DMS53 (cell line): ENCODE measurements around the gene DNAH17.
A peak's percentile ranks its signal among the peaks of the same experiment; 100 is the strongest.

ENCODE experiments used
- DNase-seq: peaks from one replicate; lab custom pipeline; 2025; lab: John Stamatoyannopoulos, UW

The DNAH17 gene

DNA sequence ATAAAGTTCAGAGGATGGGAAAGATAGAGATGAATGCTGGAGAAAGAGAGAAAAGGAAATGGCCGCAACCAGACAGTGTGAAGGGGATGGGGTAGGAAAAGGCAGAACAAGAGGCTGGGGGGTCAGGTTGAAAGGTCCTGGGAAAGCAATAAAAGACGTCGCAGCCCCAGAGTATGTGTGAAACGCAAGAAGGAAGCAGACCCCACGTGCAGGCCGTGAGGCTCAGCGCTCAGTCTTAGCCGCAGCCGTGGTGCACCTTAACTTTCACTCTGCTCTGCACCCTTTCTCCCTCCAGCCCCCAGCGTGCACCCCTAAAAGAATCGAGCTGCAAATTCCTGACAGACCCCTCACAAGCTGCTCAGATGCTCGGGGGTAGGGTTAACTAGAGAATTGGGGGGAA, 1.9 kb downstream of the DNAH17 start:
- no peak for DNase-seq

DNA sequence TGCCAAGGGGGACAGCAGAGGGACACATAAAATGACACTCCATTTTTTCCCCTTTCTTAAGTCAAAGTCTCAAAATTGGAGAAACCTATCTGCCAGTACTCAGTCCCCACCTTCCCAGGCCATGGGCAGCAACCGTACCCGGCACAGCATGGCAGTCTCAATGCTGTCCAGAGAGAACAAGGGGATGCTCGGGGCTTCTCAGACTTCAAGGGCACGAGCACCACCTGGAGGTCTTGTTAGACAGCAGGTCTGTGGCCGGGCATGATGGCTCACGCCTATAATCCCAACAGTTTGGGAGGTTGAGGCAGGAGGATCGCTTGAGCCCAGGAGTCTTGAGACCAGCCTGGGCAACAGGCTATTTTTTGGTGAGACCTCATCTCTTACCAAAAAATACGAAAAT, 3.2 kb downstream of the DNAH17 start:
- DNase-seq: peak; percentile 79

DNA sequence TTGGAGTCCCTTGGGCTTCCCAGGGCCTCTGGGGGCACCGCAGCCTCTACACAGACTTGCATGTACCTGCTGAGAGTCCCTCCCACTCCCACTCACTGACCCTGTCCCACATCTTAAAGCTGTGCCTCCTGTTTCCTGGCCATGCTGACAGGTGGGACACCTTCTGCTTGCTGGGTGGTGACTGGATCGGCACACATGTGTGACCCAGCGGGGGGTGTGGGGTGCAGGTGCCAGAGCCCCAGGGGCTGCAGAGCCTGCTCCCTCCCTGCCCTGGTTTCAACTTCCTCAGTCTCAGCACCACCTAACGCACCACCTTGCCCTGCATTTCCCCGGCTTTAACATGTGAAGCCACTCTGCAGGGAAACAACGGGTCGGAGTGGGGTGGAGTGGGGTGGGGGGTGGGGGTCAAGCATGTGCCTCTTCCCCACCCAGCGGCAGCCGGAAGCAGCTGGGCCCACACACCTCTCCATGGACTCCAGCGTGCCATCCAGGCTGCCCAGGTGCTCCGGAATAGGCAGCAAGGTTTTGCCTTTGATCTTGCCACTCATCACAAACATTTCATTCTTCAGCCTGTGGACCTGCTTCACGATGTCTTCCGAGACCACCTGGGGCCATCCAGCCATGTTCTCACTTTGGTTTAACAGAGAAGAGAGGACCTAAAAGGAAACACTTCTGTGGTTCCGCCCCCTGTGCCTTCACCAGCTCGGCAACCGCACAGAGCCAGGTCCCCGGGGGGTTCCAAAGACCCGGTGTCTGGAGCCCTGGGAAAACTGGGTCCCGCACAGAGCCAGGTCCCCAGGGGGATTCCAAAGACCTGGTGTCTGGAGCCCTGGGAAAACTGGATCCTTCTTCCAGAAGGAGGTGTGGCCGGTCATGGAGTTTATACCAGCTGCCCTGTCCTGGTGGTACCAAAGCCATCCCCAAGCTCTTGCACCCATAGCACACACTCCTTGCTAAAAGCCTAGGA, 4.7 kb downstream of the DNAH17 start:
- no peak for DNase-seq

DNA sequence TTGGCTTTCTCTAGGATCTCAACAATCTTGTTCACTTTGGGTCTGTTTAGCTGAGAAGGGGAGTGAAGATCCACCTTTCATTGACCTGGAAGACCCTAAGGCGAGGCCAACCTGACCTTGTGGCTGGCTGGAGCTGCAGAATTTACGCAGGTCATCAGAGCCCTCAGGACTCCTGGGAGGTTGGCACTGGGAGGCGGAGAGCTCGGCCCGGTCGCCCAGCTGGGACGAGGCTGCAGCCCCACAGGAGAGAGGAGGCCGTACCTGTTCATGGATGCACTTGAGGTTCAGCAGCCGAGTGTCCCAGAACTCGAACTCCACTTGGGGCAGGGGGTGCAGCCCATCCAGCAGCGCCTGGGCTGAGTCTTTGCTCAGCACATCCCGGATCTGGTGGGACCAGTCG, 5.9 kb downstream of the DNAH17 start:
- DNase-seq: no peak

DNA sequence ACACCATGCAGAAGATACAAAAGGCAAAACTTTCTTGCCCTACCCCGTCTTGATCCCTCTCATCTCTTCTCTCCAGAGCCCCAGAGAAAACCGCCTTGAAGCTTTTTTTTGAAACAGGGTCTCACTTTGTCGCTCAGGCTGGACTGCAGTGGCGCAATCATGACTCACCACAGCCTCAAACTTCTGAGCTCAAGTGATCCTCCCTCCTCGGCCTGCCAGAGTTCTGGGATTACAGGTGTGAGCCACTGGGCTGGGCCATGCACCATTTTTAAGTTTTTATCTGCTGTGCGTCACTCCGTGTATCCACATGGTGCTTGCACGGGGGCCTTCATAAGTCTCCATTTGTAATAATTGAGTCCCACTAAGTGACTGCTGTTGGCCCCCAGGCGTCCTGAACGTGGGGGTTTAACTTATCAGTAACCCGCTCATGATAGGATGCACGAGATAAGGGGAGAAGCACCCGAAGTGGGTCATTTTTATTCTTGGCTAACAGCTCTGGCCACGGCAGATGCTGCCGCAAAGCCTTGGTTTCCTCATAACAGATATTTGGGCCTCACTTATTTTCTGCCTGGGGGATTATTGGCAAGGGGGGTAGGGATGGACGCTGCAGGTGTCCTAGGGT, 8.6 kb downstream of the DNAH17 start:
- DNase-seq: no peak

DNA sequence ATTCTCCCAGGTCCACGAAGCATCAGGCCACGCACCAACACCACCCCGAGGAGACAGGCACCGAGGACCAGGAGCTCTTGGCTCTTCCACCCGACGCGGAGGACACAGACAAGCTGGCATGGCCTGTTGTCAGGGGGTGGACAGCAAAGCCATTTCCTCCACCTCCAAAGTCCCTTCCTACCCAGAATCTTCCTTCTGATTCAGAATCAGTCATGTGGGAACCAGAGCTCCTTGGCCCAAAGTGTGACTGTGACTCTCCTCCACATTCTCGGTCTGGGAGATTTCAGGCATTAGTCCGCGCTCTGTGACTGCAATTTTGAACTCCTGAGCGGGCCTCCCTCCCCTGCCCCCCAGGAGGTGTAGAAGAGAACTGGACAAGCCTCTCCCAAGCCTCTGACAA, 9.2 kb downstream of the DNAH17 start:
- no peak for DNase-seq

DNA sequence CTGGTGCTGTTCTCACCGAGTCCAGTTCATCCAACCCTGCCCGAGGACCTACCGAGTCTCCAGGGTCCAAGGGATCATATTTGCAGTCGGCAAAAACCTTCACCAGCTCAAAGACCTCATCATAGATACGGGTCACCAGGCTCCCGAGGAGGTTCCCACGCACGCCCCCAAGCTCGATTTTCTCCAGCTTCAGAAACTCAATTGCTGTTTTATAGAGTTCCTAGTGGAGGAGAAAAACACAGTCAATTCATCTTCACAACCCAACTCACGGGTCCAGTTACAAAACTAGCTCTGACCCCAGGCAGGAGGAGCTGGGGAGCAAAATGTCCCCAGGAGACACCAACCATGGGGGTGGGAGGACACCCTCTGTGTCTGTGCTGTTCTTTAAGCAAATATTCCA, 10.2 kb downstream of the DNAH17 start:
- no peak for DNase-seq

DNA sequence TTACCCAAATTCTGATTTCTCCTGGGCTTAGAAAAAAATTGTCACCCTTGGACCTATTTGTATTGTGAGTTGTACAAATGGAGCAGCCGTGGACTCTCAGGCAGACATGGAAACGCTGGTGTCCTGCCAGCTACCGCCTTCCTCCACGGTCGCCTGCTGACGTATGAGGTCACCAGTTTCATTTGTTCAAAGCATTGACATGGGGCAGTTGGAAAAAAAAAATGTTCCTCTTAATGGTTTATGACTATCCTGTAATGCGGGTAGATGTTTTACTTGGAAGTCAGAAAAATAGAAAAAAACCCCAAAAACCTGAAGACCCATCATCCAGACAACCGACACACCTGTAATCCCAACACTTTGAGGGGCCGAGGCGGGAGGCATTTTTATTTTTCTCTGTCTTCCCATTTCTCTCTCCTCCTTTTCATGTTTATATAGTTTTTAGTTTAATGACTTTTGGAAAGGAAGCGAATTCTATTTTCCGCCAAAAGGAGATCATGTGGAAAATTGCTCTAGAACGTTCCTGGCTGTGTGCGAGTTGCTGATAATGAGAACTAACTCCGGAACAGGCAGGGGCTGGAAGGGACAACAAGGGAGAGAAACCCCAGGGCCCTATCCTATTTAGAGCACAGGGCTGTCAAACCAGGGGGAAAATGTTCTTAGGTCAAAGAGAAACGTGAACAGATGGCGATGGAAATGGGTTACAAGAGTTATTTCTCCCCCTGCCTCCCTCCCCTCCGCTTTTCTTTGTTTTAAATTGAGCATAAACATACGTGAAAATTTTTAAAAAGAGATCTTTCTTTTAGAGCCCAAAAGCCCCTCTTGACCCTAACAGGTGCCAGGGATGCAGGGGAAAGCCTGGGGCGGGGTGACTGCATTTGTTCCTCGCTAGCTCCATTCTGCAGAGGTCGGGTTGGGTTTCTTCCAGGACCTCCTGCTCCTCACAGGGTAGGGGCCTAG, 13.7 kb downstream of the DNAH17 start:
- peak; percentile 55 for DNase-seq

DNA sequence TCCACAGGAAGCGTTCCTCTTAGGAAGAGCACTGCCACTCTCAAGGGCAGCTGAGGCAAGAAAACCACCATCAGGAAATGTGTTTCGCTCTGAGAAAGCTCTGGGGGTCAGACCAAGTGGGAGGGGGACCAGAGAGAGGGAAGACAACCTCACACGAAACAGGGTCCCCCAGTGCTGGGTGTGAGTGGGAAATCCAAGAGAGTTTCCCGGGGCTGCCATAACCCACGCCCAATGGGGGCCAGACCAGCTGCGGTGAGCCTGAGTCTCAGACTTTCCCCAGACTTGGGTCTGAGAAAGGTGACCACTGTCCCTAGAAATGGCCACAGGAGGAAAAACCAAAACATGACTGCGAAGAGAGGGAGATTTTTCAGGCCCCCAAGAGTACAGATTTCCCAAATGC, 14.5 kb downstream of the DNAH17 start:
- DNase-seq: no peak

DNA sequence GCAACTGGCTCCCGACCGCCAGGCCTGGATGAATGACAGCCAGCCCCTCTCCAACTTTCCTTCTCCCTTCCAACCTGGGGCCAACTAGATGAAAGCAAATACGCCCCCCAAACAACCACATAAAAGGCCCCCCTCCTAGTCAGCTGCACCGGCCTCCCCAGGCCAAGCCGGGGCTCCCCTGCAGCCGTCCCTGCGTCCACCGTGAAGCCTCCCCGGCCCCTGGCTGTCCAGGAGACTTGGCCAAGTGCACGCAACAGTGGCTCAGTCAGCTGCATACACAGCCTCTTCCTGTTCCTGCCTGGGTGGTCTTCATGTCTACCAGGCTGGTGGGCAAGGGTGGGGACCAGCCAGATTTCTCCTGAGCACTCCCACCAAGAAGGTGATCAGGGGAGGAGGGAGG, 16.0 kb downstream of the DNAH17 start:
- DNase-seq: no peak

DNA sequence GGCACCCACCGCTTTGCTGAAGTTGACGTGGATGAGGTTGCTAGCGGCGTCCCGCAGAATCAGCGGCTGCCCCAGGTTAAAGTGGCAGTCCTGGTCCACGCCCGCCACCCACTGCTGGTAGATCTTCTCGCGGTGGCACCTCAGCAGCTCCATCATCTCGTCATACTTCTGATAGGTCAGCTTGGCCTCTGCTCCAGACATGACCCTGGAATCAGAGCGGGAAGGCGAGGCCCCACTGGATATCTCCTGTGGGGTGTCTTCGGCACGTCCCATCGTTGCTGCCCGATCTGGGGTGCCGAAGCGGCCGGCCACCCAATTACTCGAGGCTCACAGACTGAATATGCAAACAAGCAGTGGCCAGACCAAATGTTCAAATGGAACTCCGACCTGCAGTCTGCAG, 16.5 kb downstream of the DNAH17 start:
- DNase-seq: no peak

DNA sequence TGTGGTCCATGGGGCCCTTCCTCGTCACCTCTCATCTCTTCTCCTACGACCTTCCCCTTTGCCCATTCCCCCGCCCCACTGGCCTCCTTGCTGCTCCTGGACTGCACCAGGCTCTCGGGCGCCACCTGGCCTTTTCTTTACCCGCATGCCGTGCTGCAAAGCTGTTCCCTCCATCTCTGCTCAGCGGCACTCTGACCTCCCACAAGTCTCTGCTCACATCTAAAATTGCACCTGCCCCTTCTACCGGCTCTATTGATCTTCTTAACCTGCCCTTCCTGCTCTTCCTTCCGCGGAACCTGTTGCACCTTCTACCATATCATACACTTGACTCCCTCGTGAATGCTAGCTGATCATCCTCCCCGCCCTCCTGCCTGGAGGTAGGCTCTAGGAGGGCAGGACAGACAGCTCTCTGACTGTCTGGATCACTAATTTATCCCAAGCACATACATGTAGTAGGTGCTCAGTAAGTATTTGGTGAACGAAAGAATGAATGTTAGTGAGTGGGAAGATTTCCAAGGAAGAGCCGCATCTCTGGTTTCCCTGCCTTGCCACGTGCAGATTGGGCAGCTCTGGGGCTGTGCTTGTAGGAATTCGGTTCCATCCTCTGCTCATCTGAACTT, 17.3 kb downstream of the DNAH17 start:
- DNase-seq: peak; percentile 91

DNA sequence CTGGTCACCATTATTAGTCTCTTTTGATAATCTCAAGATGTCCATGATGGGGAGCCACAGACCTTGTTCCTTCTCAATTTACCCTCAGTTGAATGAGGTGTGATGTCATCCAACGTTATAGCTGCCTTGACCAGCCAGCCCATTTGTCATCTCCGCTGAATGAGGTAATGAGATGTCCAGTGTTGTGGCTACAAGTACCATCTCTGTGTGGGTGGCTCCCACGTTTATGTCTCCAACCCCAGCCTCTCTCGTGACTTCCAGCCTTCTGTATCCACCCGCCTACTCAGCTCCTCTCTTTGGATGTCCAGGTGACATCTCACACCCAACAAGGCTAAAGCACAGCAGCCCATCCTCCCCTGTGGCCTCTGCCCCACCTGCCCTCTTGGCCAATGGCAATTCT, 18.2 kb downstream of the DNAH17 start:
- no peak for DNase-seq

DNA sequence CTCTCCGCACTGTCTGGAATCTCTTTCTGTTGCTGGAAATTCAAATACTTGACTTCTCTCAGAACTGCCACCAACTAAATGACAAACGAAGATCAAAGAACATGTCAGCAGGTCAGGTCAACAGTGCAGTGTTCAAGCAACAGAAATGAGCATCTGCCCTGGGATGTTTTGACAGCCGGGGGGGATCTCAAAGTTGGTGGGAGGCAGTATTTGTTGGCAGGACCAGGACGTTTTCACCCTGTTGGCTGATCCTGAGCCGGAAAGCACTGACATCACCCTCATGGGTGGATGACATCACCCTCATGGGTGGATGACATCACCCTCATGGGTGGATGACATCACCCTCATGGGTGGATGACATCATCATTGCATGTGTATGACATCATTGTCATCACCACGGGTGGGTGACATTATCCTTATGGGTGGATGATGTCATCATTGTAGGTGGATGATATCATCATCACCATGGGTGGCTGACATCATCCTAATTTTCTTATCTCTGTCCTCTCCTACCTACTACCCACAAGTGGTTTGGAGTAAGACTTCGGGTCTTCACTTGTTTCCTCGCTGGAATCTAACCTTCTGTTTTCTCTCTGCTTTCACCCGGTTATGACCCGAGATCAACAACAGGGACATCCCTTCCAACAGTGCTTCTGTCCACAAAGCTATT, 18.9 kb downstream of the DNAH17 start:
- peak; percentile 78 for DNase-seq

DNA sequence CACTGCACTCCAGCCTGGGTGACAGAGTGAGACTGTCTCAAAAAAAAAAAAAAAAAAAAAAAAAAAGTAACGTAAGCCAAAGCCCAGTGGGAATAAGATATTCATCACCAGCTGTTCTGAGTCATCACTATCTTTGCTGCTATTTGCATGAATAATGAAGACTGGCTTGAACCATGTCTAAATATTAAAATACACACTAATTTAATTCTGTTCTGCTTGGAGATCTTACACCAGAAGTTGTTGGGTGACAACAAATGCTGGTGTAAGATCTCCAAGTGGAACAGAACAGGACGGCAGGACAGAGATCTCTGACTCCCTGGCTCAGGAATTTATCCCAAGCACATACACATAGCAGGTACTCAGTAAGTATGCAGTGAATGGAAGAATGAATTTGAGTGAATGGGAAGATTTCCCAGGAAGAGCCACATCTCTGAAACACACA, 19.6 kb downstream of the DNAH17 start:
- DNase-seq: peak; percentile 64

DNA sequence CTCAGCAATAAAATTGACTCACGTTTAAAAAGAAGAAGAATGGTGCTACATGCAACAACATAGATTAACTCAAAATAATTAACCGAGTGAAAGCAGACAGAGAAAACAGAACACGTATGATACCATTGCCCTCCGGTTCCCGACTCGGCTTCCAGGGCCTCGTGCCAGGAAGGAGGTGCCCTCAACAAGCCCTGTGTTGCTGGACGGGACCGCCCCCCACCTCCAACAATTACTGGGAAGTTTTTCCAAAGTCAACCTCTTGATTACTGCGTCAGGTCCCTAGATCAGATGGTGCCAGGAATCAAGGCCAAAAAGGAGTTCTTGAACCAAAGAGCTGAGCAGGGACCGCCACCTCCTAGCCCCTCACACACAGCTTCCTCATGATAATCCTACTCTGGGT, 20.4 kb downstream of the DNAH17 start:
- DNase-seq: no peak

DNA sequence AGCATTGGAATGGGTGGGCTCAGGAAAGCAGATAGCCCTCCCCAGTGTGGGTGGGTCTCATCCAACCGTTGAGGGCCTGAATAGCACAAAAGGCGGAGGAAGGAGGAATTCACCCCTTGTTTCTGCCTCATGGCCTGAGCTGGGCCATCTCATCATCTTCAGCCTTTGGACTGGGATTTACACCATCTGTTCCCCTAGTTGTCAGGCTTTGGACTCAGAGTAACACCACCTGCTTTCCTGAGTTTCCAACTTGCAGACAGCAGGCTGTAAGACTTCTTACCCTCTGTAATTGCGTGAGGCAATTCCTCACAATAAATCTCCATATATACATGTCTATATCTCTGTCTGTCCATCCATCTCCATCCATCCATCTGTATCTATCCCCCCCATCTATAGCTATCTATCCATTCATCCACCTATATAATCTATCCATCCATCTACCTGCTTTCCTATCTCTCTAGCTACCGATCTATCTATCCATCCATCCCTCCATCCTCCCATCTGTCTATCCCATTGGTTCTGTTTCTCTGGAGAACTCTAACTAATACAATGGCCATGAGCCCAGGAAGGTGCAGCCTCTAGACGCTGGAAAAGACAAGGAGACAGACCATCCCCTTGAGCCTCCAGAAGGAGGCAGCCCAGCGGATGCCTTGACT, 21.3 kb downstream of the DNAH17 start:
- no peak for DNase-seq

DNA sequence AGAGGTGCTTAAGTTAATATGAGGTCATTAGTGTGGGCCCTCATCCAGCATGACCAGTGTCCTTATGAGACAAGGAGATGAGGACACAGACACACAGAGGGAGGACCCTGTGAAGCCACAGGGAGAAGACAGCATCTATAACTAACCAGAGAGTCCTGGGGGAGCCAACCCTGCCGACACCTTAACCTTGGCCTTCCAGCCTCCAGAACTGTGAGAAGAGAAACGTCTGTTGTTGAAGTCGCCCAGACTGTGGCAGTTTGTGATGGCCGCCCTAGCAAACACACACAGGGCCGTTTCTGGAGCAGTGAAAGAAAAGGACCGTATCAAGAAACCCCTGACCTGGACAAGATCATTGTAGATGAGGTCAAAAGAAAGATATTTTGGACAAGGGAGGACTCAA, 26.7 kb downstream of the DNAH17 start:
- no peak for DNase-seq

DNA sequence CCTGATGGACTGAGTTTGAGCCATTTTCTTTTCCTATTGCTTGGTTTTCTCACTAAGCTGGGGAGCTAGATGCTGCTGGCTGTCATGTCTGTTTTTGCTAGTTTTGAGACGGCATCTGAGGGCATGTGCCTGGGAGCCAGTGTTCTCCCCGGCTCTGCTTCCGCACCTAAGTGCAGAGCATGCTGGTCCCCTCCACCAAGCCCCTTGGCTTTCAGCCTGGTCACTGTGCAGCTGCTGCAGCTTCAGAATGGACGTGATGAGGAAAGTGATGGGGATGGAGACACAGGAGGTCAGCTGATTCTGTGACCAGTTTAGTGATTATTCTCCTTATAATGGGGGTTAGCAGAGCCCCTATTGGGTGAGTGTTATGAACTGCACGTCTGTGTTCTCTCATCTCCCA, 28.5 kb downstream of the DNAH17 start:
- DNase-seq: no peak

DNA sequence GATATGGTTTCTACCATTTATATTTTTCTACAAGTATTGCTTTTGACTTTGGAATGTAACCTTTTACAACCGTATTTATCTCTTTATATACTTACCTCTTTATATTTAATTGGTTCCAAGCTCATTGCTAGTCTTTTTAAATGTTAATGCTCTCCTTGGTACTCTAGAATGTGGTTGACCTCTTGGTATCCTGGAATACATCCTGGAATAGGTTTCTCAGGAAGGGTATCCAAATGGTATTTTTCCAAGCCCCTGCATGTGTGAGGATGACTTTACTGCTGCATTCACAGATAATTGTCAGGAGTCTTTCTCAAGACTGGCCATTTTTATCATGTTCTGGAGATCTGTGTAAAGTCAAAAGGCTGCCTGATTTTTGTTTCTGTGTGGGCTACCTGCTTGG, 30.2 kb downstream of the DNAH17 start:
- no peak for DNase-seq

DNA sequence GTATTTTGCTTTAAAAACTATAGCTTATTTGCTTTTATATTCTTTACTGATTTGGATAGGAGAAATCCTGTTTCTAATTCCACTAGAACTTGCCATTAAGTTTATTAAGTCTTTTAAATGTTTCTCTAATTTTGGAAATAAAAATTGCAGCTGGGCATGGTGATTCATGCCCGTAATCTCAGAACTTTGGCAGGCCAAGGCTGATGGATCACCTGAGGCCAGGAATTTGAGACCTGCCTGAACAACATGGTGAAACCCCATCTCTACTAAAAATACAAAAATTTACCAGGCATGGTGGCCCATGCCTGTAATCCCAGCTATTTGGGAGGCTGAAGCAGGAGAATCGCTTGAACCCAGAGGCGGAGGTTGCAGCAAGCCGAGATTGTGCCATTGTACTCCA, 30.7 kb downstream of the DNAH17 start:
- DNase-seq: no peak
